HEK293 (cell line): ENCODE data around the gene AP1AR.
"Not testable (repeated sequence)": the region's sequence is repeated elsewhere in the genome, so short reads cannot be mapped to it uniquely, and the experiment has no call there.

ENCODE experiments used
- CTCF ChIA-PET: fragments of 350-600 bp; formaldehyde crosslinking; extraction: SDS; loops from one replicate; lab custom pipeline; 2021; ENCODE audit warnings: antibody characterized with exemption; lab: Yijun Ruan, JAX
- POLR2A ChIA-PET: fragments of 300-600 bp; formaldehyde crosslinking; extraction: SDS; loops from one replicate; lab custom pipeline; 2020; ENCODE audit warnings: antibody characterized with exemption, inconsistent platforms; lab: Yijun Ruan, JAX
- H3K27ac ChIP-seq: fragments of 200-500 bp; sonication (Bioruptor generic); 2 replicates; pipeline ENCODE4 v1.5.1; 2014; ENCODE audit warnings: low read depth, low read length, control low read depth, inconsistent platforms; ENCODE audit errors: extremely low read depth
- H3K36me3 ChIP-seq, 2 experiments: fragments of 200-500 bp in 1 of 2; sonication (Bioruptor generic) in 1 of 2; 1 replicate in 1 of 2; 2 replicates in 1 of 2; pipeline ENCODE4 v1.5.1; 2014 to 2017; ENCODE audit warnings: inconsistent platforms in 2 of 2, low read length in 2 of 2; ENCODE audit not compliant: control insufficient read depth in 2 of 2, insufficient read depth in 1 of 2
- H3K4me1 ChIP-seq: fragments of 200-500 bp; sonication (Bioruptor generic); 2 replicates; pipeline ENCODE4 v1.5.1; 2014; ENCODE audit warnings: mild to moderate bottlenecking, low read length, inconsistent platforms; ENCODE audit not compliant: control insufficient read depth, insufficient read depth
- H3K4me3 ChIP-seq: 2 replicates; pipeline ENCODE4 v1.5.1; 2011; ENCODE audit warnings: low read depth, mild to moderate bottlenecking, control low read depth, low read length, moderate library complexity
- H3K9me3 ChIP-seq: fragments of 200-500 bp; sonication (Bioruptor generic); 2 replicates; pipeline ENCODE4 v1.5.1; 2014; ENCODE audit warnings: low read depth, low read length, inconsistent platforms; ENCODE audit not compliant: control insufficient read depth, insufficient read depth
- FEZF1 ChIP-seq: fragments of 450-650 bp; formaldehyde crosslinking; IDR thresholded peaks from 2 replicates; pipeline ENCODE4 v1.5.1; 2016; ENCODE audit warnings: missing biosample characterization, missing genetic modification characterization
- HOXC10 ChIP-seq: sonication (generic); formaldehyde crosslinking; IDR thresholded peaks from 2 replicates; pipeline ENCODE4 v1.8.1; 2023; ENCODE audit warnings: mild to moderate bottlenecking, missing genetic modification reagents
- HOXD13 ChIP-seq: sonication (generic); formaldehyde crosslinking; IDR thresholded peaks from 2 replicates; pipeline ENCODE4 v1.8.0; 2022; ENCODE audit warnings: missing genetic modification reagents, borderline replicate concordance
- KLF10 ChIP-seq: fragments of 450-650 bp; IDR thresholded peaks from 2 replicates; pipeline ENCODE4 v1.5.1; 2018; ENCODE audit warnings: missing biosample characterization, mild to moderate bottlenecking, missing genetic modification characterization
- KLF9 ChIP-seq: fragments of 450-650 bp; formaldehyde crosslinking; IDR thresholded peaks from 2 replicates; pipeline ENCODE4 v1.5.1; 2016; ENCODE audit warnings: missing biosample characterization, missing genetic modification characterization, low read depth
- PRDM1 ChIP-seq: fragments of 450-650 bp; formaldehyde crosslinking; IDR thresholded peaks from 2 replicates; pipeline ENCODE4; 2016; ENCODE audit warnings: missing biosample characterization, missing genetic modification characterization
- SP3 ChIP-seq: fragments of 450-650 bp; formaldehyde crosslinking; IDR thresholded peaks from 2 replicates; pipeline ENCODE4 v1.5.1; 2016; ENCODE audit warnings: missing biosample characterization, missing genetic modification characterization
- ZFP41 ChIP-seq: fragments of 450-650 bp; formaldehyde crosslinking; IDR thresholded peaks from 2 replicates; pipeline ENCODE4 v1.5.1; 2016; ENCODE audit warnings: missing biosample characterization, missing genetic modification characterization, borderline replicate concordance
- ZFP69B ChIP-seq: fragments of 450-650 bp; formaldehyde crosslinking; IDR thresholded peaks from 2 replicates; pipeline ENCODE4 v1.5.1; 2016; ENCODE audit warnings: missing biosample characterization, missing genetic modification characterization
- ZNF132 ChIP-seq: fragments of 450-650 bp; formaldehyde crosslinking; IDR thresholded peaks from 2 replicates; pipeline ENCODE4 v1.5.1; 2017; ENCODE audit warnings: missing biosample characterization, missing genetic modification characterization, borderline replicate concordance
- ZNF174 ChIP-seq: fragments of 450-650 bp; formaldehyde crosslinking; IDR thresholded peaks from 2 replicates; pipeline ENCODE4 v1.5.0; 2017; ENCODE audit warnings: missing biosample characterization, mild to moderate bottlenecking, missing genetic modification characterization
- ZNF239 ChIP-seq: fragments of 450-650 bp; formaldehyde crosslinking; IDR thresholded peaks from 2 replicates; pipeline ENCODE4 v1.5.1; 2016; ENCODE audit warnings: missing biosample characterization, missing genetic modification characterization
- ZNF585B ChIP-seq: fragments of 450-650 bp; formaldehyde crosslinking; IDR thresholded peaks from 2 replicates; pipeline ENCODE4 v1.5.1; 2016; ENCODE audit warnings: missing biosample characterization, missing genetic modification characterization
- ZNF677 ChIP-seq: fragments of 450-650 bp; IDR thresholded peaks from 2 replicates; pipeline ENCODE4 v1.5.0; 2018; ENCODE audit warnings: missing biosample characterization, mild to moderate bottlenecking, missing genetic modification characterization, moderate library complexity
- ZNF791 ChIP-seq: fragments of 450-650 bp; formaldehyde crosslinking; IDR thresholded peaks from 2 replicates; pipeline ENCODE4 v1.5.1; 2016; ENCODE audit warnings: missing biosample characterization, missing genetic modification characterization
- ZNF792 ChIP-seq: fragments of 450-650 bp; formaldehyde crosslinking; IDR thresholded peaks from 2 replicates; pipeline ENCODE4 v1.5.1; 2016; ENCODE audit warnings: missing biosample characterization, missing genetic modification characterization
- TF ChIP-seq, protein P1 (sequence below): fragments of 450-650 bp; formaldehyde crosslinking; IDR thresholded peaks from 2 replicates; pipeline ENCODE4 v1.5.1; 2016; ENCODE audit warnings: missing biosample characterization, missing genetic modification characterization
- TF ChIP-seq, protein P2 (sequence below): sonication (generic); formaldehyde crosslinking; IDR thresholded peaks from 2 replicates; pipeline ENCODE4 v1.8.1; 2022; ENCODE audit warnings: mild to moderate bottlenecking, moderate library complexity, missing genetic modification reagents
- TF ChIP-seq, protein P3 (sequence below): fragments of 450-650 bp; formaldehyde crosslinking; IDR thresholded peaks from 2 replicates; pipeline ENCODE4 v1.5.1; 2016; ENCODE audit warnings: missing biosample characterization, missing genetic modification characterization
- TF ChIP-seq, protein P4 (sequence below): fragments of 450-650 bp; formaldehyde crosslinking; IDR thresholded peaks from 2 replicates; pipeline ENCODE4 v1.5.1; 2016; ENCODE audit warnings: missing biosample characterization, missing genetic modification characterization, borderline replicate concordance

The AP1AR gene

DNA sequence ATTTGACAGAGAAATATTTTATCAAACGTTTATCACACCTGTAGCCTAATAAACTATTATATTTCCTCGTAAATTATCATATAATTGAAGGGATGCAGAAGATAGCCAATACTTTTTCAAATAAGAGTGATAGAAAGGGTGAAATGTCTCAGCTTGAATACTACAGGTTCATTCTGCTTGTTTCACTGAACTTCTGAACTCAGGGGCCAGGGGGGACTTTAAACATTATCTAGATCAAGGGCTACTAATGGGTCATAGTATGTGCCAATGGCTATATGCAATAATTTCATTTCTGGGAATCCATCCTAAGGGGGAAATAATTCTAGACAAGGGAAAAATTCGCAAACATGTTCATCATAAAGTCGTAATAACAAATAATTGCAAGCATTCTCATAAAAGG, 68.1 kb downstream of the AP1AR start (continued):
- TF ChIP-seq, protein P1, sequence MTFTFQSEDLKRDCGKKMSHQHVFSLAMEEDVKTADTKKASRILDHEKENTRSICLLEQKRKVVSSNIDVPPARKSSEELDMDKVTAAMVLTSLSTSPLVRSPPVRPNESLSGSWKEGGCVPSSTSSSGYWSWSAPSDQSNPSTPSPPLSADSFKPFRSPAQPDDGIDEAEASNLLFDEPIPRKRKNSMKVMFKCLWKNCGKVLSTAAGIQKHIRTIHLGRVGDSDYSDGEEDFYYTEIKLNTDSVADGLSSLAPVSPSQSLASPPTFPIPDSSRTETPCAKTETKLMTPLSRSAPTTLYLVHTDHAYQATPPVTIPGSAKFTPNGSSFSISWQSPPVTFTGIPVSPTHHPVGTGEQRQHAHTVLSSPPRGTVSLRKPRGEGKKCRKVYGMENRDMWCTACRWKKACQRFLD (tag by site-specific recombination), result no peak
- TF ChIP-seq PRDM1 (tag by site-specific recombination) (no peak), HOXC10 (CRISPR knock-in tag) (no peak), ZNF677 (no peak)
- TF ChIP-seq, protein P2, sequence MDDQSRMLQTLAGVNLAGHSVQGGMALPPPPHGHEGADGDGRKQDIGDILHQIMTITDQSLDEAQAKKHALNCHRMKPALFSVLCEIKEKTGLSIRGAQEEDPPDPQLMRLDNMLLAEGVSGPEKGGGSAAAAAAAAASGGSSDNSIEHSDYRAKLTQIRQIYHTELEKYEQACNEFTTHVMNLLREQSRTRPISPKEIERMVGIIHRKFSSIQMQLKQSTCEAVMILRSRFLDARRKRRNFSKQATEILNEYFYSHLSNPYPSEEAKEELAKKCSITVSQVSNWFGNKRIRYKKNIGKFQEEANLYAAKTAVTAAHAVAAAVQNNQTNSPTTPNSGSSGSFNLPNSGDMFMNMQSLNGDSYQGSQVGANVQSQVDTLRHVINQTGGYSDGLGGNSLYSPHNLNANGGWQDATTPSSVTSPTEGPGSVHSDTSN (CRISPR knock-in tag), result no peak

DNA sequence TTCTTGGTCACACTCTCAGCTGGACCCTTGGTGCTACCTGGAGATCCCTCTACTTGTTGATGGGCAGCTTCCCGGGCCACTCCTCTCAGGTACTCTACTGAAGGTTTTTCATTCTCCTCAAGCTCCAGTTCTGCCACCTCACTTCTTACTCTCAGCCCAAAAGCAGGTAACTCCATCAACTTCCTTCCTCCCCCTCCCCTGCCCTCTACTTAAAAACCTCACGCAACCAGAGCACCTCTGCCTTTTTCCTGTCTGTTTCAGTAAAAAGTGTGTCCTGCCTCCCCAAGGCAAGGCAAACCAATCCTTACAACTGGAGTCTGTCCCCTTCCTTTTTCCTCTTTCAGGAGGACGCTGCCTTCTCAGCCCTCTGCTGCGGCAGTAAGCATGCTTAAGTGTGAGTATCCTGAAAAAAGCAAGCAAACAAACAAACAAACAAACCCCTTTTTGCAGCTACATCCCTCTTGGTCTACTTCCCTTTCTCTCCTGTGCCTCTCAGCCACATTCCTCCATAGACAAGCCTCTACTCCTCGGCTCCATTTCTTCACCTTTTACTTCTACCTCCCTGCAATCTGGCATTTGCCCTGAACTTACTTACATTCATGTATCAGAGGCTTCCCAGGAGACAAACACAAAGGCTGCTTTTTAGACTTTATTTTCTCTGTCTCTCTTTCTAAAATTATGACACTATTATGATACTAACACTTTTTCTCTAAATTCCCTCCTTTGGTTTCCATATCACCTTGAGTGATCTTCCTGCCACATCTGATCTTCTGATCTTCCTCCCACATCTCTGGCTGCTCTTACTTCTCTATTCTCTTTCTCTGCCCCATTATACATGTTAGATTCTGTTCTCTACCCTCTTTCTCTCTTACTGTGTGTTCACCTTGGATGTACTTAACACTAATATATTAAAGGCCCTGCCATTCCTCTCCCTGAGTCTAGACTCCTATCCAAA, 71.0 kb downstream of the AP1AR start:
- ChIA-PET CTCF (interaction anchor here (0.6 to 0.7 kb wide), 2 partner anchors 203 to 1809 kb away, joined by 3 to 4 read pairs; no protein-coding TSS in a partner anchor), POLR2A (no interaction called here)
- H3K27ac ChIP-seq, result no peak overlapping the region
- H3K9me3 ChIP-seq, result no peaks in the 10 kb centered on the region
- no peak overlapping the region for H3K4me3 ChIP-seq
- no peaks in the 10 kb centered on the region for H3K36me3 ChIP-seq
- no peaks in the 10 kb centered on the region for H3K4me1 ChIP-seq
- TF ChIP-seq, protein P3, sequence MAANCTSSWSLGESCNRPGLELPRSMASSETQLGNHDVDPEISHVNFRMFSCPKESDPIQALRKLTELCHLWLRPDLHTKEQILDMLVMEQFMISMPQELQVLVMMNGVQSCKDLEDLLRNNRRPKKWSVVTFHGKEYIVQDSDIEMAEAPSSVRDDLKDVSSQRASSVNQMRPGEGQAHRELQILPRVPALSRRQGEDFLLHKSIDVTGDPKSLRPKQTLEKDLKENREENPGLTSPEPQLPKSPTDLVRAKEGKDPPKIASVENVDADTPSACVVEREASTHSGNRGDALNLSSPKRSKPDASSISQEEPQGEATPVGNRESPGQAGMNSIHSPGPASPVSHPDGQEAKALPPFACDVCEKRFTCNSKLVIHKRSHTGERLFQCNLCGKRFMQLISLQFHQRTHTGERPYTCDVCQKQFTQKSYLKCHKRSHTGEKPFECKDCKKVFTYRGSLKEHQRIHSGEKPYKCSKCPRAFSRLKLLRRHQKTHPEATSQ (tag by site-specific recombination), result no peak
- no peak for TF ChIP-seq ZNF239
- TF ChIP-seq ZFP41 (tag by site-specific recombination), result no peak
- TF ChIP-seq ZNF174 (tag by site-specific recombination), result no peak
- TF ChIP-seq KLF10 (tag by site-specific recombination), result no peak
- TF ChIP-seq ZNF792 (tag by site-specific recombination), result no peak
- TF ChIP-seq KLF9 (tag by site-specific recombination), result no peak
- TF ChIP-seq ZNF132 (tag by site-specific recombination), result no peak
- no peak for TF ChIP-seq ZFP69B (tag by site-specific recombination)
- TF ChIP-seq ZNF585B (tag by site-specific recombination), result no peak
- TF ChIP-seq, protein P4, sequence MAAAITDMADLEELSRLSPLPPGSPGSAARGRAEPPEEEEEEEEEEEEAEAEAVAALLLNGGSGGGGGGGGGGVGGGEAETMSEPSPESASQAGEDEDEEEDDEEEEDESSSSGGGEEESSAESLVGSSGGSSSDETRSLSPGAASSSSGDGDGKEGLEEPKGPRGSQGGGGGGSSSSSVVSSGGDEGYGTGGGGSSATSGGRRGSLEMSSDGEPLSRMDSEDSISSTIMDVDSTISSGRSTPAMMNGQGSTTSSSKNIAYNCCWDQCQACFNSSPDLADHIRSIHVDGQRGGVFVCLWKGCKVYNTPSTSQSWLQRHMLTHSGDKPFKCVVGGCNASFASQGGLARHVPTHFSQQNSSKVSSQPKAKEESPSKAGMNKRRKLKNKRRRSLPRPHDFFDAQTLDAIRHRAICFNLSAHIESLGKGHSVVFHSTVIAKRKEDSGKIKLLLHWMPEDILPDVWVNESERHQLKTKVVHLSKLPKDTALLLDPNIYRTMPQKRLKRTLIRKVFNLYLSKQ (tag by site-specific recombination), result no peak
- TF ChIP-seq FEZF1, result no peak
- no peak for TF ChIP-seq ZNF791 (tag by site-specific recombination)
- TF ChIP-seq HOXD13, result no peak
- TF ChIP-seq SP3 (tag by site-specific recombination), result no peak

DNA sequence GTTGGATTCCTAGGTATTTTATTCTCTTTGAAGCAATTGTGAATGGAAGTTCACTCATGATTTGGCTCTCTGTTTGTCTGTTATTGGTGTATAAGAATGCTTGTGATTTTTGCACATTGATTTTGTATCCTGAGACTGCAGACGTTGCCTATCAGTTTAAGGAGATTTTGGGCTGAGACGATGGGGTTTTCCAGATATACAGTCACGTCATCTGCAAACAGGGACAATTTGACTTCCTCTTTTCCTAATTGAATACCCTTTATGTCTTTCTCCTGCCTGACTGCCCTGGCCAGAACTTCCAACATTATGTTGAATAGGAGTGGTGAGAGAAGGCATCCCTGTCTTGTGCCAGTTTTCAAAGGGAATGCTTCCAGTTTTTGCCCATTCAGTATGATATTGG, 73.9 kb downstream of the AP1AR start:
- H3K4me3 ChIP-seq, H3K36me3 ChIP-seq, H3K27ac ChIP-seq, POLR2A ChIA-PET, CTCF ChIA-PET, H3K9me3 ChIP-seq, H3K4me1 ChIP-seq: not testable (repeated sequence)
